ENCODE measurements around the gene ITGA7. TPM values are rescaled to one million over a fixed set of nuclear protein-coding genes. Genes with fewer than 3 reads are reported as not detected.

Gene ITGA7
- polyA plus RNA-seq, 1 experiment: 11.6 TPM

- H3K27me3 ChIP-seq (ENCODE audit: control insufficient read depth, insufficient read depth, low read length): no peaks in the 10 kb centered on the region; the same call in 1 of the 2 replicates
- ChIA-PET POLR2A (no interaction called here), CTCF (interaction anchor here (0.6 to 1.7 kb wide), 3 partner anchors 9 to 143 kb away, joined by 3 to 5 read pairs (median 3); no protein-coding TSS in a partner anchor)
- no peaks in the 10 kb centered on the region for H3K36me3 ChIP-seq (ENCODE audit: control insufficient read depth, insufficient read depth, low read length)
- no peak overlapping the region for H3K4me3 ChIP-seq (ENCODE audit: low read depth, low read length)
- TF ChIP-seq, protein P1, sequence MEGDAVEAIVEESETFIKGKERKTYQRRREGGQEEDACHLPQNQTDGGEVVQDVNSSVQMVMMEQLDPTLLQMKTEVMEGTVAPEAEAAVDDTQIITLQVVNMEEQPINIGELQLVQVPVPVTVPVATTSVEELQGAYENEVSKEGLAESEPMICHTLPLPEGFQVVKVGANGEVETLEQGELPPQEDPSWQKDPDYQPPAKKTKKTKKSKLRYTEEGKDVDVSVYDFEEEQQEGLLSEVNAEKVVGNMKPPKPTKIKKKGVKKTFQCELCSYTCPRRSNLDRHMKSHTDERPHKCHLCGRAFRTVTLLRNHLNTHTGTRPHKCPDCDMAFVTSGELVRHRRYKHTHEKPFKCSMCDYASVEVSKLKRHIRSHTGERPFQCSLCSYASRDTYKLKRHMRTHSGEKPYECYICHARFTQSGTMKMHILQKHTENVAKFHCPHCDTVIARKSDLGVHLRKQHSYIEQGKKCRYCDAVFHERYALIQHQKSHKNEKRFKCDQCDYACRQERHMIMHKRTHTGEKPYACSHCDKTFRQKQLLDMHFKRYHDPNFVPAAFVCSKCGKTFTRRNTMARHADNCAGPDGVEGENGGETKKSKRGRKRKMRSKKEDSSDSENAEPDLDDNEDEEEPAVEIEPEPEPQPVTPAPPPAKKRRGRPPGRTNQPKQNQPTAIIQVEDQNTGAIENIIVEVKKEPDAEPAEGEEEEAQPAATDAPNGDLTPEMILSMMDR (IDR thresholded peaks at IDR 0.05; ENCODE audit: insufficient read depth, low read depth, low read length): no peak
- DNase-seq (ENCODE audit: low read depth): no peak
Observed at GRCh38 chr12:55673638-55674037, 34.1 kb downstream of the ITGA7 start.

DNA sequence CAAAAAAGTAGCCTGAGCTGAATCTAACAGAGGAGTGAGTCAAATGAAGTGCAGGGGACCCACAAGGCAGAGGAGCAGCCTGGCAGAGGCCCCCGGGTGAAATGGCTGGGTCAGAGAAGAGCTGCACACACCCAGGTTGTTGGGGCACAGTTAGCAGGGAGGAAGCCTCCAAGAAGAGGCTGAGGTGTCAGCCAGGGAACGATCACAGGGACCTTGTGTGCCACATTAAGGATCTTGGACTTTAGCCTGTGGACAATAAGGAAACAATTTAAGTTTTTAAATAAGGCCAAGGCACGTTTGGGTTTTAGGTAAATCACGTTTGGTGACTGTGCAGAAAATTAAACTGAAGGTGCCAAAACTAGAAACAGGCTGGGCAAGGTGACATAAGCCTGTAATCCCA, 36.0 kb downstream of the ITGA7 start:
- DNase-seq (ENCODE audit: low read depth): no peak
- Histone ChIP-seq H3K27me3 (ENCODE audit: control insufficient read depth, insufficient read depth, low read length) (no peaks in the 10 kb centered on the region; the same call in 1 of the 2 replicates), H3K36me3 (ENCODE audit: control insufficient read depth, insufficient read depth, low read length) (no peaks in the 10 kb centered on the region), H3K4me3 (ENCODE audit: low read depth, low read length) (no peak overlapping the region)
- ChIA-PET CTCF (no interaction called here), POLR2A (no interaction called here)
- TF ChIP-seq, protein P1 (IDR thresholded peaks at IDR 0.05; ENCODE audit: insufficient read depth, low read depth, low read length): no peak

DNA sequence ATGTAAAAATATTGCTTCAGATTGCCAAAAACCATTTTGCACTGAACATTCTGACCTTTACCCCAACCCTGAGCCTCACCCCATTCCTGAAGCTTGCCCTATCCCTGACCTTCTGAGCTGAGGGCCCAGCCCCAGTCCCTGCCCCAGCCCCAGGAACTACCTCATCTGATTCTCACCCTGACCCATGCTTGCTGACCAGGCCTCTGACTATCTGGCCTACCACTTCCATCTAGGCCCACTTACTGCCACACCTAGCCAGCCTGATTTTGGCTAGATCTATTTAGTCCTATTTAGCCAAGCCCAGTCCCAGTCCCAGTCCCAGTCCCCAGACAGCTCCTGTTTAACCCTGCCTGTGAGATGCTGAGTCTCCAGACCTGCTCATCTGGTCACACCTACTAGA, 37.4 kb downstream of the ITGA7 start:
- POLR2A ChIA-PET: no interaction called here
- CTCF ChIA-PET: interaction anchor here (0.6 to 1.9 kb wide), 3 partner anchors 11 to 50 kb away, joined by 3 to 4 read pairs (median 4); a partner anchor contains a TSS
- no peak overlapping the region for H3K4me3 ChIP-seq (ENCODE audit: low read depth, low read length)
- DNase-seq (ENCODE audit: low read depth): no peak
- no peaks in the 10 kb centered on the region; the same call in 1 of the 2 replicates for H3K27me3 ChIP-seq (ENCODE audit: control insufficient read depth, insufficient read depth, low read length)
- TF ChIP-seq, protein P1 (IDR thresholded peaks at IDR 0.05; ENCODE audit: insufficient read depth, low read depth, low read length): no peak
- no peaks in the 10 kb centered on the region for H3K36me3 ChIP-seq (ENCODE audit: control insufficient read depth, insufficient read depth, low read length)

GRCh38 chr12:55666508-55666907, 41.2 kb downstream of the ITGA7 start:
- ChIA-PET CTCF (interaction anchor here (0.6 kb wide), 2 partner anchors 143 to 1093 kb away, joined by 3 to 4 read pairs; no protein-coding TSS in a partner anchor), POLR2A (no interaction called here)
- Histone ChIP-seq H3K27me3 (ENCODE audit: control insufficient read depth, insufficient read depth, low read length) (peaks cover 2% of the 10 kb centered on the region), H3K4me3 (ENCODE audit: low read depth, low read length) (no peak overlapping the region), H3K36me3 (ENCODE audit: control insufficient read depth, insufficient read depth, low read length) (no peaks in the 10 kb centered on the region)
- no peak for DNase-seq (ENCODE audit: low read depth)
- TF ChIP-seq, protein P1 (IDR thresholded peaks at IDR 0.05; ENCODE audit: insufficient read depth, low read depth, low read length): no peak

GRCh38 chr12:55664826-55665225, 42.9 kb downstream of the ITGA7 start:
- CTCF ChIA-PET: interaction anchor here (2.6 kb wide), 1 partner anchor 18 kb away, joined by 7 read pairs; no protein-coding TSS in a partner anchor
- no peak for DNase-seq (ENCODE audit: low read depth)

More at GRCh38 chr12:55664826-55665225, 42.9 kb downstream of the ITGA7 start:
- peaks cover 2% of the 10 kb centered on the region for H3K27me3 ChIP-seq (ENCODE audit: control insufficient read depth, insufficient read depth, low read length)
- no peaks in the 10 kb centered on the region for H3K36me3 ChIP-seq (ENCODE audit: control insufficient read depth, insufficient read depth, low read length)
- no peak overlapping the region for H3K4me3 ChIP-seq (ENCODE audit: low read depth, low read length)
- TF ChIP-seq, protein P1 (IDR thresholded peaks at IDR 0.05; ENCODE audit: insufficient read depth, low read depth, low read length): no peak
- POLR2A ChIA-PET: no interaction called here
